IMR-90 (cell line): ENCODE data around the gene SDK1.

Experiments used
- CEBPB ChIP-seq: IDR thresholded peaks from 2 replicates; pipeline ENCODE4 v1.6.1; 2012; ENCODE audit warnings: low read depth, low read length, improper control_type of control experiment
- FOS ChIP-seq: fragments of 150-350 bp; IDR thresholded peaks from 2 replicates; pipeline ENCODE4 v1.6.1; 2016; ENCODE audit warnings: low read depth, low read length
- MXI1 ChIP-seq: IDR thresholded peaks from 2 replicates; pipeline ENCODE4 v1.6.1; 2012; ENCODE audit warnings: low read depth, mild to moderate bottlenecking, low read length, moderate library complexity, borderline replicate concordance
- NFE2L2 ChIP-seq: fragments of 150-350 bp; IDR thresholded peaks from 2 replicates; pipeline ENCODE4 v1.6.1; 2016; ENCODE audit warnings: low read depth, mild to moderate bottlenecking, low read length
- POLR2A ChIP-seq: IDR thresholded peaks from 2 replicates; pipeline ENCODE4 v1.6.1; 2012; ENCODE audit warnings: mild to moderate bottlenecking, low read depth, low read length
- RCOR1 ChIP-seq: IDR thresholded peaks from 2 replicates; pipeline ENCODE4 v1.6.1; 2012; ENCODE audit warnings: mild to moderate bottlenecking, low read length, improper control_type of control experiment; ENCODE audit not compliant: insufficient replicate concordance
- SMC3 ChIP-seq: fragments of 150-350 bp; IDR thresholded peaks from 2 replicates; pipeline ENCODE4 v1.6.1; 2016; ENCODE audit warnings: low read depth, mild to moderate bottlenecking, antibody characterized with exemption, low read length, moderate library complexity
- USF2 ChIP-seq: fragments of 150-350 bp; IDR thresholded peaks from 2 replicates; pipeline ENCODE4 v1.6.1; 2017; ENCODE audit warnings: mild to moderate bottlenecking, antibody characterized with exemption, low read length, low read depth
- TF ChIP-seq, protein P1 (sequence below): conservative IDR thresholded peaks from 2 replicates; pipeline ENCODE4 v1.5.1; 2012; ENCODE audit warnings: mild to moderate bottlenecking, low read depth, low read length, improper control_type of control experiment
- TF ChIP-seq, protein P2 (sequence below): fragments of 150-350 bp; IDR thresholded peaks from 2 replicates; pipeline ENCODE4 v1.6.1; 2016; ENCODE audit warnings: low read depth, mild to moderate bottlenecking, low read length, moderate library complexity, borderline replicate concordance

- TF ChIP-seq, protein P1, sequence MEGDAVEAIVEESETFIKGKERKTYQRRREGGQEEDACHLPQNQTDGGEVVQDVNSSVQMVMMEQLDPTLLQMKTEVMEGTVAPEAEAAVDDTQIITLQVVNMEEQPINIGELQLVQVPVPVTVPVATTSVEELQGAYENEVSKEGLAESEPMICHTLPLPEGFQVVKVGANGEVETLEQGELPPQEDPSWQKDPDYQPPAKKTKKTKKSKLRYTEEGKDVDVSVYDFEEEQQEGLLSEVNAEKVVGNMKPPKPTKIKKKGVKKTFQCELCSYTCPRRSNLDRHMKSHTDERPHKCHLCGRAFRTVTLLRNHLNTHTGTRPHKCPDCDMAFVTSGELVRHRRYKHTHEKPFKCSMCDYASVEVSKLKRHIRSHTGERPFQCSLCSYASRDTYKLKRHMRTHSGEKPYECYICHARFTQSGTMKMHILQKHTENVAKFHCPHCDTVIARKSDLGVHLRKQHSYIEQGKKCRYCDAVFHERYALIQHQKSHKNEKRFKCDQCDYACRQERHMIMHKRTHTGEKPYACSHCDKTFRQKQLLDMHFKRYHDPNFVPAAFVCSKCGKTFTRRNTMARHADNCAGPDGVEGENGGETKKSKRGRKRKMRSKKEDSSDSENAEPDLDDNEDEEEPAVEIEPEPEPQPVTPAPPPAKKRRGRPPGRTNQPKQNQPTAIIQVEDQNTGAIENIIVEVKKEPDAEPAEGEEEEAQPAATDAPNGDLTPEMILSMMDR, result no peak
- TF ChIP-seq CEBPB, result no peak
- no peak for TF ChIP-seq POLR2A
- no peak for TF ChIP-seq RCOR1
- no peak for TF ChIP-seq USF2
- TF ChIP-seq, protein P2, sequence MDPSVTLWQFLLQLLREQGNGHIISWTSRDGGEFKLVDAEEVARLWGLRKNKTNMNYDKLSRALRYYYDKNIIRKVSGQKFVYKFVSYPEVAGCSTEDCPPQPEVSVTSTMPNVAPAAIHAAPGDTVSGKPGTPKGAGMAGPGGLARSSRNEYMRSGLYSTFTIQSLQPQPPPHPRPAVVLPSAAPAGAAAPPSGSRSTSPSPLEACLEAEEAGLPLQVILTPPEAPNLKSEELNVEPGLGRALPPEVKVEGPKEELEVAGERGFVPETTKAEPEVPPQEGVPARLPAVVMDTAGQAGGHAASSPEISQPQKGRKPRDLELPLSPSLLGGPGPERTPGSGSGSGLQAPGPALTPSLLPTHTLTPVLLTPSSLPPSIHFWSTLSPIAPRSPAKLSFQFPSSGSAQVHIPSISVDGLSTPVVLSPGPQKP, result no peak
- no peak for TF ChIP-seq FOS
- TF ChIP-seq SMC3, result no peak
- no peak for TF ChIP-seq MXI1
- no peak for TF ChIP-seq NFE2L2
Observed at GRCh38 chr7:3455806-3456595, 154.9 kb downstream of the SDK1 start.
